Measurements from ENCODE around the gene RAD51B. TPM values are rescaled to one million over a fixed set of nuclear protein-coding genes. Genes with fewer than 3 reads are reported as not detected.

The RAD51B gene
- total and polyA plus RNA-seq, 9 of the 15 experiments (the other 6 are each of a cell fraction or from before 2014, with no cell fraction given), result 8.5 to 17.3 (median 11.3) TPM

DNA sequence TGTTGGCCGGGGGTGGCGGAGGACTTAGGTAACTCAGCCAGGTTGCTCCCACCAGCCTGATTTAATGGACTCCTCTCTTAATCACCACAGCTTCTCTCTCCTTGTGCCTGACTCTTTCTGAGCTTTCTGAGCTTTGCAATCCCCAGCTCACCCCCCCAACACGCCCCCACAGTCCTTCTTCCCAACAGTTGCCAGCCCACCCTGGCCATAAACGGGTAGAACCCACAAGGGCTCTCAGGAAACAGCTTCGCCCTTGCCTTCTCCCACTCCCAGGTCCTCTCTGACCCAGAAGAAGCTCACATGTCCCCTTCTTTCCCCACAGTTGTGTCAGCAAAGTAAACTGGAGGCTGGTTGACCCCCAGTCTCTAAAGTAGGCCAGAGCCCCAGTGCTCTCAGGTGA is 940.4 kb downstream of the RAD51B start:
- Histone ChIP-seq H3K4me1 (replicated peaks in 1 of 2; ENCODE audit: control insufficient read depth in 2 of 2, insufficient read depth in 2 of 2, low read length in 2 of 2) (peaks cover 38 to 75% of the 10 kb centered on the region in 2 experiments), H3K27me3 (ENCODE audit: control insufficient read depth in 2 of 2, insufficient read depth in 2 of 2, low read length in 2 of 2) (no peaks in the 10 kb centered on the region), H3K9me3 (replicated peaks; ENCODE audit: control insufficient read depth, insufficient read depth, low read depth, low read length) (no peaks in the 10 kb centered on the region), H3K9me1 (ENCODE audit: control insufficient read depth, insufficient read depth, low read length) (no peaks in the 10 kb centered on the region), H3K36me3 (ENCODE audit: control insufficient read depth, insufficient read depth, low read length) (no peaks in the 10 kb centered on the region), H3K79me2 (ENCODE audit: control insufficient read depth, insufficient read depth, low read length) (no peaks in the 10 kb centered on the region), H2AFZ (ENCODE audit: low read depth, low read length) (no peak overlapping the region), H3K4me2 (ENCODE audit: insufficient read depth, low read length) (no peak overlapping the region), H3K9ac (ENCODE audit: insufficient read depth in 1 of 2, low read depth in 2 of 2, low read length in 2 of 2) (no peak overlapping the region), H3K27ac (ENCODE audit: extremely low read depth, low read depth, low read length) (no peak overlapping the region), H3K4me3 (no peak overlapping the region), H4K20me1 (replicated peaks; ENCODE audit: control insufficient read depth, insufficient read depth, low read length) (no peaks in the 10 kb centered on the region)
- BruUV-seq (replicated peaks), result no TSS peak
- in situ Hi-C loops (cut with MboI) (loop anchor here (5.0 kb wide), 1 partner anchor 38 kb away; no protein-coding TSS in a partner anchor), intact Hi-C loops (cut with micrococcal nuclease) (loop anchor here (5.0 kb wide), 2 partner anchors 33 to 43 kb away; no protein-coding TSS in a partner anchor)
- ChIA-PET POLR2A (interaction anchor here (0.7 kb wide), 1 partner anchor 914 kb away, joined by 3 read pairs; no protein-coding TSS in a partner anchor), CTCF (ENCODE audit: low intra/inter-chr PET ratio) (no interaction called here)
- FAIRE-seq, result no peak
- DNase-seq (ENCODE audit: extremely low read depth in 1 of 4, low spot score in 3 of 4), result no peak
- ATAC-seq, result no peak
- TF ChIP-seq MYNN (IDR thresholded peaks at IDR 0.05), result no peak
- TF ChIP-seq MYNN (CRISPR knock-in tag; IDR thresholded peaks at IDR 0.05), result no peak
- no peak for TF ChIP-seq GATA2 (CRISPR knock-in tag; IDR thresholded peaks at IDR 0.05)
- TF ChIP-seq ZEB2 (IDR thresholded peaks at IDR 0.05), result no peak
- no peak for TF ChIP-seq POLR2AphosphoS2 (IDR thresholded peaks at IDR 0.05; ENCODE audit: low read length)
- no peak for TF ChIP-seq ZNF75A (CRISPR knock-in tag; IDR thresholded peaks at IDR 0.05)
- TF ChIP-seq ZNF589 (CRISPR knock-in tag; IDR thresholded peaks at IDR 0.05; ENCODE audit: low read depth), result no peak
- no peak for TF ChIP-seq ZNF431 (CRISPR knock-in tag; IDR thresholded peaks at IDR 0.05)
- no peak for TF ChIP-seq KHSRP (IDR thresholded peaks at IDR 0.05)
- no peak for TF ChIP-seq ZBTB12 (CRISPR knock-in tag; IDR thresholded peaks at IDR 0.05)
- no peak for TF ChIP-seq BRCA1 (IDR thresholded peaks at IDR 0.05)
- TF ChIP-seq BRCA1 (CRISPR knock-in tag; IDR thresholded peaks at IDR 0.05), result no peak
- TF ChIP-seq ZNF217 (CRISPR knock-in tag; IDR thresholded peaks at IDR 0.05), result no peak
- 66% methylated on average over 4 of the region's 5 CpGs for WGBS (ENCODE audit: insufficient coverage, low coverage, missing lambda C conversion rate)

Measured in K562 (cell line).